Hematopoietic multipotent progenitor cell treated with erythropoietin and hydrocortisone succinate and interleukin-3 and kit ligand, for 17 days (in vitro differentiated cells): ENCODE data around the gene ACAA1.
"Not testable (repeated sequence)": the region's sequence is repeated elsewhere in the genome, so short reads cannot be mapped to it uniquely, and the experiment has no call there.

Experiments
- DNase-seq: peaks from one replicate; pipeline ENCODE4 v3.0.0-alpha.2; 2015; ENCODE audit warnings: low spot score

ACAA1 gene

DNA sequence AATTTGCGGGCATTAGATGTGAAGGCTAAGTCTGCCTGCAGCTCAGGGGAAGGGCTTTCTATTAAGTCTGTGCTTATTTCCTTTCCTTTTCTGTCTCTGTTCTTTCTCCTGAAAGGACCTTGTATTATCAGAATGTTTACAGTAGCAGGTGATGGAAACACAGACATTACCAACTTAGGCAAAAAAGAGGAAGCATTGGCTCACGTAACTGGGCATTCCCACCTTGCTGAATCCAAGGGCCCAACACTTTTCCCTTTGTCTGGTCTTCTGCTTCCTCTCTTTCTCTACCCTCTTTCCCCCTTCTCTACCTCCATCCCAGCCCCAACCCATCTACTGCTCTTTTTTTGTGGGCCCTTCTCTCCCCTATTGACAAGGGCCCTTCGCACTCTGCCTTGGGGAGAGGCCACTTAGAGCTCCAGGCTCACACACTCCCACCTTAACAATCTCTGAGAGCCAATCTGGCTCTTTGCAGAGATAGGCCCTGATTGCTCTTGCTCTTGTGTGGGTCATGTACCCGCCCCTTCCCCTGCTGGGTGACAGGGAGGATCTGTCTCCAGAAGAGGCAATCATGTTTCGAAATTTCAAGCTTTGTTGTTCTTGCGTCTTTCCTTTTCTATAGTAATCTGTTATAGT is 35.0 kb downstream of the ACAA1 start:
- no peak for DNase-seq

DNA sequence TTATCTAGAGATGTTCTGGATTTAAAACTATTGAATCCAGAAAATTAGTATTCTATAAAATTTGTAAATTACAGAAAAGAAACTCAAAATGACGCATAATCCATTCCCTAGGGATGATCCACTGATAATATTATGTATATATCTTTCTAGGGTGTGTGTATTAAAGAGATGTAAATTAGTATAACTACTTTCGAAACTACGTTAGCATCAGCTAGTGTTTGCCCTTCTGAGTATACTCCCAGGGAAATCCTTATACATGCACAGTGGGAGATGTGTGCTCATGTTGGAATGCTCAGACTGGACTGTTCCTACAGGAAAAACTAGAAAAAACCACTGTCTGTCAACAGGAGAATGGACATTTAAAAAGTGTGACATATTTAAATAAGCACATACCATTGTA is 36.4 kb downstream of the ACAA1 start:
- DNase-seq, result no peak

DNA sequence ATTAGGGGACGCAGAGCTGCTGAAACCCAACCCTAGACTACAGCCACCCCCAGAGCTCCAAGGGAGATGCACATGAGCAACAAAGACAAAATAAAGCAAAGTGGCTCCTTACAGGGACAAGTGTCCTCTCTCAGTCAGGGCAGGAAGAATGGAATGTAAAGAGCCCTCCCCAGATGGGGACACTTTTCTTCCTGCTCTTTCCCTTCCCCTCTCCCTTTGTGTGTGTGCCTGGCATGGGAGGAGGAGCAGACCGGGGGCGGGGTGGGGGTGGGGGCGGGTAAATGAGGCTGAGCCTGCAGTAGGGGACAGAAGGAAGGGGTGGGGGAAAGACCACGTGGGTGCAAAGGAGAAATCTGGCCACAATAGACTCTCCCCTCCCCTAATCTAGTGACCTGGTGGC is 37.4 kb downstream of the ACAA1 start:
- no peak for DNase-seq

DNA sequence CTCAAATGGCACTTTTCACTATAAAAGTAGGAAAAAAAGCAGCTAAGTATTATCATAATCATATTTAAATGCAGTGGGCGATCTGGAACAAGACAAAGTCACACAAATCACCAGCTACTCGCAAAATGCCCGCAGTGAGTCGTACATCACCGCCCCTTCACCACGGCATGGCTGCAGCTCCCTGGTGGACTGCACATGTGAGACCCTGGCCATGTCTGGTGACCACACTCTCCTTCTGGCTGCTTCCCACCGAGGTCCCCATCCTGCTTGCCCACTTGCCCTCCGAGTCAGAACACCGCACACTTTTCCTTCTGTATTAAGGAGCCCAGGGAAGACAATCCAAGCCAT is 38.6 kb downstream of the ACAA1 start:
- DNase-seq, result no peak

DNA sequence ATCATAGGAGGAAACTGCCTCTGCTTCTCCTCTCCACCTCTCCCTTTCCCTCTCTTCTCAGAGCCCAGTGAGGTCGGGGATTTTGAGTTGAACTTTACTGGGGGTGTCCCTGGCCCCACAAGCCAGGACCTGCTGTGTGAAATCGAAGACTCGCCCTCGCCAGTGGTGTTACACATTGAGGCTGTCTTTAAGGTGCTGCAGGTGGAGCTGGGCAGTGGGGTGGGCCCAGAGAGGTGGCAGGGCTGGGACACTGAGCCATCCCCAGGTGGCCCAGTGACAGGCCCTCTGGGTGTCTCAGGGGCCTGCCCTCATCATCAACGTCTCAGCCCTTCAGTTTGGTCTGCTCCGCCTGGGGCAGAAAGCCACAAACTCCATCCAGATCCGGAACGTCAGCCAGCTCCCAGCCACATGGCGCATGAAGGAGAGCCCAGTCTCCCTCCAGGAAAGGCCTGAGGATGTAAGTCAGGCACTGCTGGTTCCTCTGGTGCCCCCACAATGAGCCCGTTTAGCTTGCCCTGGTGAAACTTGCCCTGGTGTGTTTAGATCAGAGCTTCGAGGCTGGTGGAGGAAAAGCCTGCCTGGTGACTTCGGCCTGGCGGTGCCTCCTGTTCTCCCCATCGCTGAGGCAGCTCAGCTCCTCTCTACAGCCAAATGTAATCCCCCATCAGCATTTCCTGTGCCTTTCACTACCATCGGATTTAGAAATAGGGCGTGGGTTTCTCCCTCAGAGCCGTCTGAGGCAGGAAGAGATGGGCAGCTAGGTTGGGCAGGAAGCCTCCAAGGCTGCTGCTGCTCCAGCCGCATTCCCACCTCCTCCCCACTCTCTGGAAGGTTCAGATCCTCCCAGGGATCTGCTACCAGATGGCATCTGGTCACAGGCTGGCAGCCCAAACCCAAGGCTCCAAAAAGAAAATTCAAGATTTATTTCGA is 39.2 kb downstream of the ACAA1 start:
- no peak for DNase-seq

DNA sequence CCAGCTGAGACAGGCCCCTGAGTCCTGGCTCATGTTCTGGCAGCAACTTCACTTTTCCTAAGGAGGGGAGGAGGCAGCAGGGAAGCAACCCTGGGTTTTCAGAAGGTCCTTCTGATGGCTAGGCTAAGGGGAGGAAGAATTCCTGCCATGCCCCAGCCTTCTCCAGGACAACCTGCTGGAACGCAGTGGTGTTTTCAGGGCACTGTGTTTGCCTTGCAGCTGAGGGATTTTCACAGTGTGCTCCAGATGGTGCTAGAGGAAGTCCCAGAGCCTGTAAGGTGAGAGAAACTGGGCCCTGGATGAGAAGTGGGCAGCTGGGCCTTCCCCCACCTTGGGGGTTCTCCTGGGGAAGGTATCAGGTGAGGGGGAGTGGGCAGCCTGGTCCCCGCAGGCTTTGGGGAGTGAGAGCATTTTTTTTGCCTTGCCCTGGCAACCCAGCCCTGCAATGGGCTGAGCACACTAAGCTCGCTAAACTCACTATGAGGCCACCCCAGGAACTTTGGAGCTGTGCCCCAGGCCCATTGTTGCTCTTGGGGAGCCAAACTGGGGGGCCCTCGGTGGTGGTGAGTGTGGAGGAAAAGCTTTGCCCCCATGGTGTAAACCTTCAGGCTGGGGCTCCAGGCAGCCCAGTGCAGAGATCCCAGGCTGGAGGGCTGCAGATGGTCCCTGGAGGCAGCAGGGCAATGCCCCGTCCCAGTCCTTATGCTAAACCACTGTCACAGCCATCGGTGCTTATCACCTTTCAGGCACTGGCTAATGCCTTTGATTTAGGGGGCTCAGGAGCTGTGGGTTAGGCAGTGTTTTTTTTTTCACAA is 41.1 kb downstream of the ACAA1 start:
- no peak for DNase-seq

DNA sequence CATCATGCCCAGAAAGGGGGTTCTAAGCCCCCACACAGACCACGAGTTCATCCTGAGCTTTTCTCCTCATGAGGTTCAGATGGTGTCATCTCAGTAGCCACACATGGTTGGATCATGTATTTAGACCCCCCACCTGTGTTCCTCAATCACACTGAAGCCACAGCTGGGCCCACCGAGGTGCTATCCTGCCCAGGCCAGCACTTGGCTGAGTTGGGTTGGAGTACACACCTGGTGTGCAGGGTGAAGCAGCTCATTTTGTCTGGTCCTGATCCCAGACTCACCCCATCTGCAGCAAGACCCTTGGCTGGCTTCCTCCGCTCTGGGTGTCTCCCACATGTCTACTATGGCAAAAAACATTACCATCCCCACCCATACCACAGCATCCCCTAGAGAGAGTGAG is 41.9 kb downstream of the ACAA1 start:
- DNase-seq, result no peak

DNA sequence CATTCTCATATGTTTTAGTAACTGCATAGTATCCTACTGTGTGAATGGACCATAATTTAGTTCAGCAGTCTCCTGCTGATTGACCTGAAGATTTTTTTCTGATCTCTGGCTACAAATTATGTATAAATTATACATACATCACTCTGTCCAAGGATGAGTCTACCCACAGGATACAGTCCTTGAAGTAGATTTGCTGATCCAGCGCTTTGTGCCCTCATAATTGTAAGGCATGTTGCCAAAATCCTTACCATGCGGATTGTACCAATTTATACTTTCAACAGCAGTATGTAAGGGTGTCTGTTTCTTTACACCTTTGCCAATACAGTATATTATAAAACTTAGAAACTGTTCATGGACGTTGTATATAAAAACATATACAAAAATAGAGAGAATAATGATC is 46.5 kb downstream of the ACAA1 start:
- no peak for DNase-seq

DNA sequence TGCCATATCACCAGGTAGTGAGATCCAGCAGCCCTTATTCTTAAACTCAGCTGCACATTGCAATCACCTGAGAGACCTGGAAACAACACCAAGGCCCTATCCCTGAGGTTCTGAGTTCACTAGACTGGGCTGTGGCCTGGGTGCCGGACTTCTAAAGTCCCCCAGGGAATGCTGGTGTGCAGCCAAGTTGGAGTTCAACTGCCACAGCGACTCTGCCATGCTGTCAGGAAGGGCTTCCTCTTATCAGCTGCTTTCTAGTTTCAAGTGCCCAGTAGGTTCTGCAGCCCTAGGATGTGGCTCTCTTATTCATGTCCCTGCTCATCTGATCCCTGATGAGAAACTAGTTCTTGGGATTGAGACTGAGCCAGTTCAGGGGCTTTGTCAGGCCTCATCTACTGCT is 47.8 kb downstream of the ACAA1 start:
- DNase-seq, result no peak

DNA sequence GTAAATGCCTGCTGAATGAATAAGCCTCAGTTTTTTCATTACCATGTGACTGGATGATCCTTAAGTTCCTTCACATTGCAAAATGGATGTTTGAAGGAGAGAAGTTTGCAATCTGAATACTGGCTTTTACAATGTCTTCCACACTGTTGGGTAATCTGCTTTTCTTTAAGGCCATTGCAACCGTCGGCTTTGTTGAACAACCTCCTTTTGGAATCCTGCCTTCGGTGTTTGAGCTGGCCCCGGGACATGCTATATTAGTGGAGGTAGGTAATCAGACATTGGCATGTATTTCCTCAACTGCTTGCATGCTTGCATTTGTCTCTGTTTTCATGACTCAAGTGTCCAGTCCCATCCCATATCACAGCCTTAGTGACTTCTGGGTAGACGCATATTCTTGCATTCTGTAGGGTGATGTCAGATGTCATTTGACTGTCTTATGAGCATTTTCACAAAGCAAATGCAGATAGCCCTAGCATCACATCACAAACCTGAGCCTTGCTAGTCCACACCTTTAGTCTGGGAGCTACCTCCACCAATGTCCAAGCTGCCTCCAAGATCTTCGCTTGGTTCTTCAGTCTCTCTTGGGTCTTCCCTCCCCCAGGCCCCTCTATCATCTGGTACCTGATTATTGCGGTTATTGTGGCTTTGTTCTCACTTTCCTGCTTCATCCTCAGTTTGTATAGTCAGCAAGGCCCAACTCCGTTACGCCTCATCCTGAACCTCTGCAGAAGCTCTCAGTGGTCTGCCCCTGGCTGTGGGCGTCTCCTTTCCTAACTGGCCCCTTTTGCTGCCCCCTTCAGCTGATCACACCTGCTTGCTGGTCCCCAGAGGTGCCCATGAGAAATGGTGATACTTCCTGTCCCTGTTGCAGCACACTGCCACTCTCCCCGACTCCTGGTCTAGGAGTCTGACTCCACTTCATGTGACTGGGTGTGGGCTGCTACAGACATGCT is 48.5 kb downstream of the ACAA1 start:
- DNase-seq, result no peak

DNA sequence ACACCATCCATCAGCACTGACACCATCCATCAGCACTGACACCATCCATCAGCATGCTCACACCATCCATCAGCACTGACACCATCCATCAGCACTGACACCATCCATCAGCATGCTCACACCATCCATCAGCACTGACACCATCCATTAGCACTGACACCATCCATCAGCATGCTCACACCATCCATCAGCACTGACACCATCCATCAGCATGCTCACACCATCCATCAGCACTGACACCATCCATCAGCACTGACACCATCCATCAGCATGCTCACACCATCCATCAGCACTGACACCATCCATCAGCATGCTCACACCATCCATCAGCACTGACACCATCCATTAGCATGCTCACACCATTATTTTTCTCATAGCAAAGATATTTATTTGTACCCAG is 49.6 kb downstream of the ACAA1 start:
- not testable (repeated sequence) for DNase-seq

DNA sequence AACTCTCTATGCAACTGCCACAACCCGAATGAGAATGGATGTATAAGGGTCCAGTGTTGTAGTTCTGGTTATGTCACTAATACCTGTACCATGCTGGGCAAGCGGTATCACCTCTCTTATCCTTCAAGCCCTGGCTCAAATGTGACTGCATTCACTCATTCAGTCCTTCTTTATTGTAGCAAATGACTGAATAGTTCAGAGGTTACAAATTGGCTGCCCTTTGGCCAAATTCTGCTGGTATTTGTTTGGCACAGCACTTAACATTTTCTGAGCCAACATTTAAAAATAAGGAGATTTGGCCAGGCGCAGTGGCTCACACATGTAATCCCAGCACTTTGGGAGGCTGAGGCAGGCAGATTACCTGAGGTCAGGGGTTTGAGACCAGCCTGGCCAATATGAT is 50.4 kb downstream of the ACAA1 start:
- DNase-seq, result no peak

DNA sequence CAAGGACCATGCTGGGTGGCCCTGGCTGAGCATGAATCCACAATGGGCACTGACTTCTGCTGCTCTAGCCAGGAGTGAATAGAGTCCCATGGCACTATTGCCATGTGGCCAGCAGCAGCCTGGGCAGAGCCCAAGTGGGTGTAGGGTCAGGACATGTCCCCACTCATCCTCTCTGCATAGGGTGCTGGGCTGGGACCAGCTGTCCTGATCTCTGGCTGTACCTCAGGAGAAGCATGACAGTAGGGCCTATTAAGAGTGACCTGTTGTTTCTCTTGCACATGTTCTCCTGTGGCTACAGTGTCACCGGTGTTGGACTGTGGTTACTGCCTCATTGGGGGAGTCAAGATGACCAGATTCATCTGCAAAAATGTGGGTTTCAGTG is 51.0 kb downstream of the ACAA1 start:
- no peak for DNase-seq

DNA sequence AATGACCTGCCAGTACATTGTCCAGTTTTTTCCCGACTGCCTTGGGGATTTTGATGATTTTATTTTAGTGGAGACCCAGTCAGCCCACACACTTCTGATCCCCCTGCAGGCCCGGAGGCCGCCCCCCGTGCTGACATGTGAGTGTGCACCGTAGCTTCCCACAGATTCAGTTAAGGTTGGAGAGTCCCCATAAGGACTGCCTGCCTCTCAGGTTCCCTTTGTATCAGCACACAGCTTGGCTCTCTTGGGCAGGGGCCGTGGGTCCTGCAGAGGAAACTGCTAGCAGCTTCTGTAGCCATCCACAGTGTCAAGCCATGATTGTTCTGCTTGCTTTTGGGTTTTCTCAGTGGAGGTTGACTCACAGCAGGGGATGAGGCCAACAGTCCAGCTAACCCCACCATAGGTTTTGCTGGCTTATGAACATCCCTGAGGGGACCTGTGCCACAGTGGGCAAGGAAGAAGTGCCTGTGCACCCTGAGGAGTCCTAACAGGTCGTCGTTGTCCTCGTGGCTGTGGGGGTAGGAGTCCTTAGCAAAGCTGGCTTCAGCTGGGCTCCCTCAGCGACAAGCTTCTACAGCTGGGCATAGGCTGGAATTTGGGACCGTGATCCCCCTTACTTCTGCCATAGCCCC is 51.5 kb downstream of the ACAA1 start:
- DNase-seq, result no peak

DNA sequence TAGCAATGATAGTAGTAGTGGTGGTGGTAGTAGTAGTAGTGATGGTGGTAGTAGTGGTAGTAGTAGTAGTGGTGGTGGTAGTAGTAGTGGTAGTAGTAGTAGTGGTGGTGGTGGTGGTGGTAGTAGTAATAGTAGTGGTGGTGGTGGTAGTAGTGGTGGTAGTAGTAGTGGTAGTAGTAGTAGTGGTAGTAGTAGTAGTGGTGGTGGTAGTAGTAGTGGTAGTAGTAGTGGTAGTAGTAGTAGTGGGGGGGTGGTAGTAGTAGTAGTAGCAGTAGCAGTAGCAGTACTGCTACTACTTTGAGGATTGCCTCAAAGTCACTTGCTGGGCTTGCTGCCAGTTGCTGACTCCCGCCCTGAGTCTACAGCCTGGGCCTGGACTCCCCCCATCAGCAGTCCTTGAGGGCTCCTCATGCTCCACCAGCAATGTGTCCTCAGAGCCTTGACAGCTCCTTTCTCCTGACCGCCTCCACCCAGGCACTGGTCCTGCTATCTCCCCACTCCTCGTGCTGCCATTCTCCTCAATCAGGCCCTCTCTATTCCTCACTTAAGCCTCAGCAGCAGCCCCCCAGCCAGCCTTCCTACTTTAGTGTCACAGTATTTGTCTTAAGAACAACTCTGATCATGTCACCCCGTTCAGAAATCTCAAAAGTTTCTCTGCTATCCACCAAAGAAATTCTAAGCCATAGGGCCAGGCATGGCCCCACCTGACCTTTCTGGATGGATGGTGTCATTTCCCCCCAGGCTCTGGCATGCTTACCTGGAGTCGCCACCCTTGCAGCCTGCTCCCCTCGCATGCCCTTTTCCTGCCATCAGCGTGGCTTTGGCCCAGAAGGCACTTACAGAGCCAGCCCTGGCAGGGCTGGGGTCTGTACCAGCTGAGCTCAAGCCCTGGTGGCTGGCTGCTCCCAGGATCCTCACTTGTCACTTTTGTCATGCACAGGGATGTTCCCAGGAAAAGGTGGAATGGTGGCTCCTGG is 52.3 kb downstream of the ACAA1 start:
- no peak for DNase-seq

DNA sequence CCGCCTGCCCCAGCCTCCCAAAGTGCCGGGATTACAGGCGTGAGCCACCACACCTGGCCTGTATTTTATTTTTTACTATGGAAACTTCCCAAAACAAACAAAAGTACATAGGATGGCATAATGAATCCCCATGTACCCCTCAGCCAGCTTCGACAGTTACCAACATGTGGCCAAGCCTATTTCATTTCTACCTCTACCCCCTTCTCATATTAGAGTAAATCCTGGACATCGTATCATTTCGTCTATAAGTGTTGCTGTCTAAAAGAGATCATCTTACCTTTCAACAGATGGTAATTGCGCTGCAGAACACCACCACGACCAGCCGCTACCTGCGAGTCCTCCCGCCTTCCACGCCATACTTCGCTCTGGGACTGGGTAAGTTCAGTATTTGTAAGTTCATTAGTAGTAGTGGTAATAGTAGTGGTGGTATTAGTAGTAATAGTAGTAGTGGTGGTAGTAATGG is 53.0 kb downstream of the ACAA1 start:
- no peak for DNase-seq

DNA sequence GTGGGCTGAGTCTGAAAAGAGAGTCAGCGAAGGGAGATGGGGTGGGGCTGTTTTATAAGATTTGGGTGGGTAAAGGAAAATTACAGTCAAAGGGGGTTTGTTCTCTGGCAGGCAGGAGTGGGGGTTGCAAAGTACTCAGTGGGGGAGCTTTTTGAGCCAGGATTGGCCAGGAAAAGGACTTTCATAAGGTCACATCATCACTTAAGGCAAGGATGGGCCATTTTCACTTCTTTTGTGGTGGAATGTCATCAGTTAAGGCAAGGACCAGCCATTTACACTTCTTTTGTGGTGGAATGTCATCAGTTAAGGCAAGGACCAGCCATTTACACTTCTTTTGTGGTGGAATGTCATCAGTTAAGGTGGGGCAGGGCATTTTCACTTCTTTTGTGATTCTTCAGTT is 53.7 kb downstream of the ACAA1 start:
- not testable (repeated sequence) for DNase-seq

DNA sequence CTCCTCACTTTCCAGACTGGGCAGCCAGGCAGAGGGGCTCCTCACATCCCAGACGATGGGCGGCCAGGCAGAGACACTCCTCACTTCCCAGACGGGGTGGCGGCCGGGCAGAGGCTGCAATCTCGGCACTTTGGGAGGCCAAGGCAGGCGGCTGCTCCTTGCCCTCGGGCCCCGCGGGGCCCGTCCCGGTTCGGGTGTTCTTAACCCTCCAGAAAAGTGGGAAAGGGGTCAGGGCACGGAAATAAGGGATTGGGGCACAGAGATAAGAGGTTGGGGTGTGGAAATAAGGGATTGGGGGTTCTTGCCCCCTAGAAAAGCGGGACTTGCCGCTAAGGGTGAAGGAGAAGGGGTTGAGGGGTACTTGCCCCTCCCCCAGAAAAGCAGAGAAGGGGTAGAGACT is 54.6 kb downstream of the ACAA1 start:
- not testable (repeated sequence) for DNase-seq

DNA sequence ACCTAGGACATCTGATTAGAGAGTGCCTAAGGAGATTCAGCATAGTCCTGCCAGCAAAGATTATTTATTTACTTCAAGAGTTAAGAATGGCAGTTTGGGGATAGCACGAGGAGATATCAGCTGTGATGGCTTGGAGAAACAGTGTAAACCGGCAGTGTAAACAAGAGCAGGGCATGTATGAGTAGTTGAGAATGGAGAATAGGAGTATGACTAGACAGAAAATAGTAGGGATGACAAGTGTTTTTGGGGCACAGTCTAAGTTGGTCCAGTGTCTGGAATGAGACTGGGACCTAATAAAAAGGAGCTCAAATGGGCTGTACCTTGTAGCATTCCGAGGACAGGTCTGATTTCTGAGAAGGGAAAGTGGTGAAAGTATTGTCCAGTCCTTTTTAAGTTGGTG is 59.9 kb downstream of the ACAA1 start:
- DNase-seq, result not testable (repeated sequence)
